SK-N-SH (cell line): ENCODE results near the gene HOXA10.

ENCODE experiments used
- EP300 ChIP-seq, 2 experiments: IDR thresholded peaks; 2 replicates each; pipeline versions ENCODE4 v1.4.0 to v1.6.1; 2012; ENCODE audit warnings: borderline replicate concordance in 1 of 2, low read depth in 1 of 2, low read length in 1 of 2
- GABPA ChIP-seq: IDR thresholded peaks from 2 replicates; pipeline ENCODE4 v1.4.0; 2012; ENCODE audit warnings: low read depth, mild to moderate bottlenecking
- RAD21 ChIP-seq: IDR thresholded peaks from 2 replicates; pipeline ENCODE4 v1.6.1; 2012; ENCODE audit warnings: mild to moderate bottlenecking, low read length
- RCOR1 ChIP-seq: fragments of 150-350 bp; IDR thresholded peaks from 2 replicates; pipeline ENCODE4 v1.6.1; 2017; ENCODE audit warnings: antibody characterized with exemption, low read length
- REST ChIP-seq: IDR thresholded peaks from 2 replicates; pipeline ENCODE4 v1.6.1; 2012; ENCODE audit warnings: mild to moderate bottlenecking, low read depth, low read length, moderate library complexity
- TAF1 ChIP-seq: IDR thresholded peaks from 2 replicates; pipeline ENCODE4 v1.6.1; 2012; ENCODE audit warnings: low read depth, mild to moderate bottlenecking, low read length, moderate library complexity, borderline replicate concordance
- TCF12 ChIP-seq: IDR thresholded peaks from 2 replicates; pipeline ENCODE4 v1.4.0; 2012
- TF ChIP-seq, protein P1 (sequence below): fragments of 200-600 bp; sonication (generic); IDR thresholded peaks from 2 replicates; pipeline ENCODE4 v1.6.1; 2017; ENCODE audit warnings: antibody characterized with exemption, mild to moderate bottlenecking, moderate library complexity

GRCh38 chr7:27164367-27165088, 9.6 kb downstream of the HOXA10 start:
- TF ChIP-seq, protein P1, sequence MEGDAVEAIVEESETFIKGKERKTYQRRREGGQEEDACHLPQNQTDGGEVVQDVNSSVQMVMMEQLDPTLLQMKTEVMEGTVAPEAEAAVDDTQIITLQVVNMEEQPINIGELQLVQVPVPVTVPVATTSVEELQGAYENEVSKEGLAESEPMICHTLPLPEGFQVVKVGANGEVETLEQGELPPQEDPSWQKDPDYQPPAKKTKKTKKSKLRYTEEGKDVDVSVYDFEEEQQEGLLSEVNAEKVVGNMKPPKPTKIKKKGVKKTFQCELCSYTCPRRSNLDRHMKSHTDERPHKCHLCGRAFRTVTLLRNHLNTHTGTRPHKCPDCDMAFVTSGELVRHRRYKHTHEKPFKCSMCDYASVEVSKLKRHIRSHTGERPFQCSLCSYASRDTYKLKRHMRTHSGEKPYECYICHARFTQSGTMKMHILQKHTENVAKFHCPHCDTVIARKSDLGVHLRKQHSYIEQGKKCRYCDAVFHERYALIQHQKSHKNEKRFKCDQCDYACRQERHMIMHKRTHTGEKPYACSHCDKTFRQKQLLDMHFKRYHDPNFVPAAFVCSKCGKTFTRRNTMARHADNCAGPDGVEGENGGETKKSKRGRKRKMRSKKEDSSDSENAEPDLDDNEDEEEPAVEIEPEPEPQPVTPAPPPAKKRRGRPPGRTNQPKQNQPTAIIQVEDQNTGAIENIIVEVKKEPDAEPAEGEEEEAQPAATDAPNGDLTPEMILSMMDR = peak; percentile 34; the same call in 1 of the 2 replicates
- no peak for TF ChIP-seq RAD21
- no peak for TF ChIP-seq TCF12
- TF ChIP-seq RCOR1 = no peak
- no peak for TF ChIP-seq TAF1
- TF ChIP-seq GABPA = no peak
- no peak for TF ChIP-seq EP300 (IDR thresholded peaks at IDR 0.05; ENCODE audit: borderline replicate concordance in 1 of 2, low read depth in 1 of 2, low read length in 1 of 2)
- no peak for TF ChIP-seq REST
